Activated T-cell treated with anti-CD3 and anti-CD28 coated beads for 48 hours (primary cell): ENCODE results near the gene FBXL13.
"Not testable (repeated sequence)": the region's sequence is repeated elsewhere in the genome, so short reads cannot be mapped to it uniquely, and the experiment has no call there.

Source experiments
- DNase-seq: peaks from one replicate; pipeline ENCODE4 v3.0.0-alpha.2; 2020; ENCODE audit warnings: low read depth

FBXL13 gene

DNA sequence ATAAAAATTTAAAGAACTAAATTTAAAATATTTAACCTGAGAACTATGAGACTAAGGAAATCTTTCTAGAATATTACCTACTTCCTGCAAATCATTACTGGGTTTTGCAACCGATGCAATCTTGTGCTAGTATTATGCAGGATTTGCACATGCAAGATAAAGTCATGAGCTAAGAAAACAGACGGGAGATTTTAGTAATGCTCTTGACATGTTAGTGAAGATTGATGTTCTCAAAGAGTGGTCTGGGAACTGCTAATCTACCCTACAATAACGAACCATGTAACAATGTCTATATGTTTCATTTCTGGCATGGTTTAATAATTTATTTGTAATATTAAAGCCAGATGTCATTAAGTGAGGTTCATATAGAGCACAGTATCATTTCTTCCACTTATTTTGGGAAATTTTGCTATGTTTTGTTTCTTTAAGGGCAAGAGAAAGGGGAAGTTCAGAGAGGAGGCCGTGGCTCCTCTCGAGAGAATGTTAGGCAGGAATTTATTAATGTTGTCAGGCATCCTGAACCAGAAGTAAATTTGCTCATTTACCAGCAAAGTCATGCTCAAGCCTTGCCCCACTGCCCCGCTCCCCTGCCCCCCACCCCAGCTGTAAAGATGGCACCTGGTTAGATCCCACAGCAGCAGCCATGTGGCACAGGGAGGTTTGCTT is 139.0 kb downstream of the FBXL13 start:
- DNase-seq, result no peak

DNA sequence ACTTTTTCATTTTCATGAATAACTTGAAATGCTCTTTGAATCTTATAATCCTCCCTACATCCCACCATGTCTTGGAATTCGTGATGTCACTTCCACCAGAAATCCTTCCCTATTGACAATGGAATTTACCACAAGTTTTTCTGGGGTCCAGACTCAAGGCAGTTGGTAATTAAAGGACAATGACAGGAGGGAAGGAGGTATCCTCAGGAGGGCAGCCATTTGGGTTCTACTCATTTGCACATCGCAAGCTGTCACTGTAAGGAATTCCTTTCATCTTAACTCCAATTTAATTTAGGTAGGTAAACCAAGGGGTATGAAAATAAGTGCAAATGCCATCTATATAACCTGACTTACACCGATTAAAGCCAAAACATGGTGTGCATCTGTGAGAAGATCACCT is 139.9 kb downstream of the FBXL13 start:
- DNase-seq, result no peak

DNA sequence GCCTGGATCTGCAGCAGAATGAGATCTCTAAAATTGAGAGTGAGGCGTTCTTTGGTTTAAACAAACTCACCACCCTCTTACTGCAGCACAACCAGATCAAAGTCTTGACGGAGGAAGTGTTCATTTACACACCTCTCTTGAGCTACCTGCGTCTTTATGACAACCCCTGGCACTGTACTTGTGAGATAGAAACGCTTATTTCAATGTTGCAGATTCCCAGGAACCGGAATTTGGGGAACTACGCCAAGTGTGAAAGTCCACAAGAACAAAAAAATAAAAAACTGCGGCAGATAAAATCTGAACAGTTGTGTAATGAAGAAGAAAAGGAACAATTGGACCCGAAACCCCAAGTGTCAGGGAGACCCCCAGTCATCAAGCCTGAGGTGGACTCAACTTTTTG is 140.4 kb downstream of the FBXL13 start:
- no peak for DNase-seq

DNA sequence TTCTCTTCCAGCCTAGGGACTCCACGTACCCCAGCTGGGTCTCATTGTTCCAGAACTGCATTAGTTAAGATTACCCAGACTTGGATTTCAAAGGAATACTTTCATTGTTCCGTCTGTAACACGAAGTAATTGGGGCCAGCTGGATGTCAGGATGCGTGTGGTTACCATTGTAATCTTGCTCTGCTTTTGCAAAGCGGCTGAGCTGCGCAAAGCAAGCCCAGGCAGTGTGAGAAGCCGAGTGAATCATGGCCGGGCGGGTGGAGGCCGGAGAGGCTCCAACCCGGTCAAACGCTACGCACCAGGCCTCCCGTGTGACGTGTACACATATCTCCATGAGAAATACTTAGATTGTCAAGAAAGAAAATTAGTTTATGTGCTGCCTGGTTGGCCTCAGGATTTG is 140.8 kb downstream of the FBXL13 start:
- no peak for DNase-seq

DNA sequence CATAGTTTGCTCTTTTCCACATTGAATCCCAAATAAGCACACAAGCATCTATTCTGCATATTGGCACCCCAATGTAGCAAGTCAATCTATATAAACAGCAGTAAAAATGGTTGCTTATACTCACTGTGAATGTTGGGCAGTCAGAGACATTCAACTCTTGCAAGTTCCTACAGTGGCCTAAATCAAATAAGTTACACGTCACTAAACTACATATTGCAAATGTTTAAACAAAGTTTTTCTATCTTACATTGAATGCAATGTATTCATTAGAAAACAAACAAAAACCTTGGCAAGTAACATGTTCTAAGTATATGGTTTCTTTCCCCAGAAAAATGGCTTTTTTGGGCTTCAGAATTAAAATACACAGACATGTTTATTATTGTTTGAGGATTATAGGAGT is 142.8 kb downstream of the FBXL13 start:
- DNase-seq, result no peak

DNA sequence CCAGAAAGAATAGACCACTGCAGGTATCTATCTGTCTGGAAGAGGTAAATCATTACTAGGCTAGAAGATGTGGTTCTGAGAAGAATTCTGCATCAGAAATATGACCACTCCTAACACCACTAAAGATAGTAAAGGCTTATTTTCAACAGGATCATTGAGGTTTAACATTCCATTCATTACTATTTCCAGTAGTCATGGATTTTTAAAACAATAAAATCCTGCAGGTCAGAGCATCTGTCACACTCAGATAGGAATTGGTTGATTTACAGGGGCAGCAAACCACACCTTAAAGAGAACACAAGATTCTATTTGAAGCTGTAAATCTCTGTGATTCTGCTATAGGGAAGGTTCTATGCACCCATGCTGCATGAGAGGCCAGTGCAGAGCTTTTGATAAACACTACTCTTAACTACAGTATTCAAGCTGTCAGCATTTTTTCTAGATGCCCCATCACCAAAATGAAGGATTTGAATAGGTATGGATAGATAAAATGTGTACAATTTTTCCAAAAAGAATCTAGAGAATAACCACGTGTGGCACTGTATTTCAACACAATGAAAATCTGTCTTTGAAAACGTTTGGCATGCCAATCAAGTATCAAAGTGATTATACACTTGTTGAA is 147.2 kb downstream of the FBXL13 start:
- no peak for DNase-seq

DNA sequence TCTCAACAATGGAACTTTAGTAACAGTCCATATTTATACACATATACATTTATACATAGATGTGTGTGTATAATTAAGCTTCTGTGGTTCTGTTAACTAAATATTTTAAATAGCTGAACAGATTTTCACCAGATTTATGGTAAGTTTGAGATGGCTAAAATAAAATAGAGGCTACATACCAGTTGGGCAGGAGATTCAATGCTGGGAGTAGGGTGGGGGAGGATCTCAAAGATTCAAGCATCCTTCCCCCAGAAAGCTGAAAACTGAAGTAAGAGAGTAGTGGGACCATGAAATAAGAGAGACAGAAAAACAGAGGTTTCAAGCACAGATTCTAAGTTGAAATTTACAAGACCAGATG is 147.8 kb downstream of the FBXL13 start:
- no peak for DNase-seq

DNA sequence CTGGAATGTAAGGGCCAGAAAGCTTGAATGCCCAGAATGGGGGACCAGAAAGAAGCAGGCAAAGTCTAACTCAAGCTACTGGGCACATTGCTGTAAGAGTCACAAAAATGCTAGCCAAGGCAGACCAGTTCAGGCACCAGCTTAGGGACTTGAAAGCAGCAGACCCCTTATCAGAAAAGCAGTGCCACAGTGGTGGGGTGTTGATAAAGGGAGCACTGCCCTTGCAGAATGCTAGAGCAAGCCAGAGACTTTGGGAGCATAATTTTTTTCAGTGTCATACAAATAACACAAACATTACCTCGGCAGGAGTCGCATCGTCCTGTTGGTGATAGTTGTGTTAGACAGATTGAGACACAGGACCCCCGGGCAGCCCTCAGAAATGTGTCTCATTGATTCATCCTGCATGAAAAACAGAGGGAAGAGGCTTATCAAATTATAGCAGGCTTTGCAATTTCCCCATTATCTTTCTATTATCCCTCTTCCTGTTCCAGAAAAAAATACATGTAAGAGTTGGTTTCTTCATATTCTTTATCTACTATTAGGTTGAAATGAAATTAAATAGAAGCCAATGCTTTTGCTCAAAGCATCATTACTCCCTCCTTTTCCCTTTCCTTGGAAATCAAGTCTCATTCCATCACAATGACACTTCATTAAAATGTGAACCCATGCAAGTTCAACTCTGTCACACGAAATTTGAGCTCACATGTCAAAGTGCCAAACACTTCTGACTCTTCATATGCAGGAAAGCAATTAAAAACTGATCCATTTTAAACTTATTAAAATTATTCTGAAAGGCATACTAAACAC is 148.4 kb downstream of the FBXL13 start:
- no peak for DNase-seq

DNA sequence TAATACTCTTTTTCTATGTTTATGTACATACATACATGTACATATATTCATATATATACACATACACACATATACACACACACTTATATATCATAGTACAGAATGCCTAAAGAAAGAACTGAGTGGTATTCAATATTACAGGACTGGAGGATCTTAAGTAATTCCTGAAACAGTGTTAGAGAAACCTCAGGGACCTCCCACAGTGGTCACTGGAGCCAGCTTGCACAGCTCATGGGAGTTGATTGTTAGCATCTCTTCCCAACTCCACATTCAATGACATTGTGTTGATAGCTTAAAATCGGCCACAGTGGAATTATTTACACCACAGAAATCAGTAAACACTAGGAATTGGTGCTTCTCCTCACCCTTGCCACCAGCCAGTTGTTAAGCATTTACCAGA is 155.8 kb downstream of the FBXL13 start:
- no peak for DNase-seq

DNA sequence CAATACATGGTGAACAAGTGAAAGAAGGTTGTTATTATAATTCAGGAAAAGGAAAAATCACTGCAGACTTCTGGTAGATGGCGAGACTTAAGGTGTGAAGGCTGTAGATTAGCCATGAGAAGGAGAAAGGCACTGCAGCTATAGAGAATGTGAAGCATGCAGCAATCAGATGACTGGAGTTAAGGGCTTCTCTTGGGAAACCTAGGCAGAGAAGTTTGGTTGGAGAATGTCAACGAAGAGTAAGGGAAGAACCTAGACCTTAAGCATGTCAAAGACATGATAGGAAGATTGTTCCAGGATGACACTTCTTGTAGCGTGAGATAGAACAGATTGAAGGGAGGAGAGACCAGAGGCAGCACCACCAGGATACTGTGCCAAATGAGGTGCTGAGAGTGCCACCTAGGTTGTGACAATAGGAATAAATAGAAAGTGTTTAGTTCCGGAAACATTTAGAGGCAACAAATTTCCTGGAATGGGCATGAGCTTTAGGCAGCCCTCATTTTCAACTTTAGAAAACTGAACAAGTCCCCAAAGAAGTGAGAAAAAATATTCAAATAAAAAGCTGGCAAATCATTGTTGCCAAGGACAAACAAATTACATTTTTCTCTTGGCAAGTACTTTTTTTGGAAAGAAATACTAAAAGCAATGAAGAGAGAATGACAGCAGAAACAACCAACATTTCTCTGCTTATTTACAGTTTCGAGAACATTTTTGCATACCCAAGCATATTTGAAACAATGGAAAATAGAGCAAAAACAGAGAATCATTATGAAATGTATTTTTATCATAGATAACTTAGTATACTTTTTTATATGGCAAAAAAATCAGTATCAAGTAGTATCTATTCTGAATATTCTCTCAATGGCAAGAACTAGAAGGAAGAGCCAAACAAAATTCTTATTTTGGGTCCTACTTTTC is 156.9 kb downstream of the FBXL13 start:
- DNase-seq, result no peak

DNA sequence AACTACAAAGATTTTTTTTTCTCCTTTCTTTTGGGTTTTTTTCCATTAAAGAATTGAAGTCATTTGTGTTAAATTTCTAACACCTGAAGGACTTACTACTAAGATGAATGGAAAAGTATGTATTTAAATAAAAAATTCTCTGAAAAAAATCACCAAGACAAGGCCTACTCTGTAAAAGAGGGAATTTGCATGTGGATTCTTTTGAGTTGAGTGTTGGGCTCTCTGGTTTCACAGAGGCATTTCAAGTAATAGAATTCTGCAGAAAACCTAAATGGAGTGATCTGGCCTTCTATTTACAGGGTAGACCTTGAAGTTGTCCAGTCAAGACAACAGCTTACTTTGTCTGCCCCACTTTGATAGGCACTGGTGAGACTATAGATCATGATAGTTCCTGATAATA is 157.7 kb downstream of the FBXL13 start:
- DNase-seq, result no peak

DNA sequence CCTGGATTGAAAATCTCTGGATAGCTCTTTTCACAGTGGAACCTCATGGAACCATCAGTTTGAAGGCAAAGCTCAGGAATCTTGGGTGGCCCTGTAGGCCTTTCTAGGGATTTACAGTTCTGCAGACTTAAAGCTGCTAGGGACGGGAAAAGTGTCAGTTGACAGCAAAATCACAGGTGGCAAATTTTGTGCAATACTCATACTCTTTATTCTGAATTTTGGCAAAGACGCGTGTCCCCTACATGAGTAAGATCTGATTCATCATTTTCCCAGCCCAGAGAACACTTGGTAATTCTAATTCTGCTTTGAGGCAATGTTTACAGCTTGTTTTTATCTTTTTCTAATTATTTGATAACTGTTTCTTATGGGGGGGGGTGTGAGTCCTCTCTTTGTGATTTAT is 158.2 kb downstream of the FBXL13 start:
- no peak for DNase-seq

DNA sequence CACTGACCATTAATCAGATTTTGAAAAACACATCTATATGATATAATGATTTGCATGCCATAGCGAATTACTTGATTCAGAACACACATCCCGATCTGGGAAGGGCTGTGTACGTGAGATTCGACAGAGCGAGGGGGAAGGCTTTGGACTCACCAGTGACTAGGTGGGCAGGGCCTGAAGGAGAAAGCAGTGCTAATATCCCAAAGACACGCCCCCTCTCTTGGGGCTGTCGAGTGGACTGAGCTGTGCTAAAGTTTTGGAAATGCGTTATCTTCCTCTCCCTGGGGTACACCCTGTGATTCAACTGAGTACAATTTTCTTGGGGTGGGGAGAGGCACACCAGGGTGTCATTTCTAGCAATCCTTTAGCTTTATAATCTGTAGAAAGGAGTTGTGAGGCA is 160.0 kb downstream of the FBXL13 start:
- DNase-seq, result no peak

DNA sequence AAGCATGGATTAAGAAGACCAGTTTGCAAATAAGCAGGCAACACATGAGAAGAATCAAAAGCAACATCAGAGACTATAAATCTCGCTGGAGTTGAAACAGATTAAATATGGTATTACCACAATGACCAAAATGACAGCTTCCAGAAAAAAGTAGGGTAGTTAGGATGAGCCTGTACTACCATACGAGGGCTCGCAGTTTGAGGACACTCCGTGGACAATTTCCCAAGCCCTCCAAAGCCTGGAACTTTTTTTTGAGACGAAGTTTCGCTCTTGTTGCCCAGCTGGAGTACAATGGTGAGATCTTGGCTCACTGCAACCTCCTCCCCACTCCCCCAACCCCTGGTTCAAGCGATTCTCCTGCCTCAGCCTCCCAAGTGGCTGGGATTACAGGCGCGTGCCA is 160.8 kb downstream of the FBXL13 start:
- no peak for DNase-seq

DNA sequence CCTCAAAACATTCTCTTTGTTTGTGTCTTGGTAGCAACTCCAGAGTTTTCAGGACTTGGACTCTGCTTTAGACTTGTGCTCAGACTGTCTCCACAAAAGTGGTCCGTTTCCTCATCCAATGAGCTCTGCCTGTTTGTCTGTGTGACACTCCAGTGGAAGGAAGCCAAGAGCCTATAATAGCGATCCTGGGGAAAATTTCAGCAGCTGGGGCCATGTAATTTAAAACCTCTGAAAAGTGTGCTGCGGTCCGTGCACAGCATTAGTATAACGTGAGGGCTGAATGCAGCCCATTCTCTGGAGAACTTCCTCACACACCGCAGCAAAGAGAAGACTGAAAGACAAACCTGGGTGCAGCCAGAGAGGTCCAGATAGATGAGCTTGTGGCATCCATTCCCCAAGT is 161.9 kb downstream of the FBXL13 start, which contains the start of gene LRRC17:
TSS of gene LRRC17 (plus strand) at position 259 of the 400 bp plus-strand sequence. CDS start 20,914 bp downstream, outside the sequence.
- DNase-seq, result no peak

DNA sequence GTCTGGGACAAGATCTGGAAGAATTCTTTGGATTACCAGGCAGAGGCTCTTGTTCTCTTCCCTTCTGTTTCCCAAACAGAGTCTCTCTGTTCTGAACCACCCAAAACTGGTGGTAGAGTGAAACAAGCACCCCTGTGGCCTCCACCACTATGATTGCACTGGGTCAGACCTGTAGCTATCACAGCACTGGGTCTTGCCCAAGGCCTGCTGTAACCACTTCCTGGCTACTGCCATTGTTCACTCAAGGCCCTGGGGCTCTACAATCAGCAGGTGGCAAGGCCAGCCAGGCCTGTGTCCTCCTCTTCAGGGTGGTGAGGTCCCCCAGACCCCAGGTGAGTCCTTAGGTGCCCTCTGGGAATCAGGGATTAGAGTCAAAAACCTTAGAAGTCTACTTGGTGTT is 165.9 kb downstream of the FBXL13 start:
- no peak for DNase-seq

DNA sequence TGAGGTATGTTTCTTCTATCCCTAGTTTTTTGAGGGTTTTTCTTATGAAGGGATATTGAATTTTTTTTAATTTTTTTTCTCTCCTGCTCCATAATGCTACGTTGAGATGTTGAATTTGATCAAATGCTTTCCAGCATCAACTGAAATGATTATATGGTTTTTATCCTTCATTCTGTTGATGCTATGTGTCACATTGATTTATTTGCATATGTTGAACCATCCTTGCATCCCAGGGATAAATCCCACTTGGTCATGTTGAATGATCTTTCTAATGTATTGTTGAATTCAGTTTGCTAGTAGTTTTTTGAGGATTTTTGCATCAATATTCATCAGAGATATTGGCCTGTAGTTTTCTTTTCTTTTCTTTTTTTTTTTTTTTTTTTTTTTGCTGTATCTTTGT is 171.0 kb downstream of the FBXL13 start:
- not testable (repeated sequence) for DNase-seq

DNA sequence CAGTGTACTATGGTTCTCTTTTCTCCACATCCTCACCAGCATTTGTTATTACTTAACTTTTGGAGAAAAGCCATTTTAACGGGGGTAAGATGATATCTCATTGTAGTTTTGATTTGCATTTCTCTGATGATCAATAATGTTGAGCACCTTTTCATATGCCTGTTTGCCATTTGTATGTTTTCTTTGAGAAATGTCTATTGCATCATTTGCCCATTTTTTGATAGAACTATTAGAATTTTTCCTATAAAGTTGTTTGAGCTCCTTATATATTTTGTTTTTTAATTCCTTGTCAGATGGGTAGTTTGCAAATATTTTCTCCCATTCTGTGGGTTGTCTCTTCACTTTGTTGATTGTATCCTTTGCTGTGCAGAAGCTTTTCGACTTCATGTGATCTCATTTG is 172.5 kb downstream of the FBXL13 start:
- not testable (repeated sequence) for DNase-seq

DNA sequence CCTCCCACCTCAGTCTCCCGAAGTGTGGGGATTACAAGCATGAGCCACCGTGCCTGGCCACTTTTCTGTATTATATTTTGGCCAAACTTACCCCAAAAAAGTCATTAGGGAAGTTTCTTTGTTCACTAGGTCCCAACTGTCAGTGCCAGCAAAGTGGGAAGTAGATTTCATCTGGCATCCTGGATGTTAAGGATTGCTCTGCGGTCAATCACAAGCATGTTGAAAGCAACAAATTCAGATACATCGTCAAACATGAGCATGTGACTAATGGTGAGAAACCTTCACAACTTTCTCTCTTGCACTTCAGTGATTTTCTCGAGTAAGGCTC is 176.1 kb downstream of the FBXL13 start:
- no peak for DNase-seq

DNA sequence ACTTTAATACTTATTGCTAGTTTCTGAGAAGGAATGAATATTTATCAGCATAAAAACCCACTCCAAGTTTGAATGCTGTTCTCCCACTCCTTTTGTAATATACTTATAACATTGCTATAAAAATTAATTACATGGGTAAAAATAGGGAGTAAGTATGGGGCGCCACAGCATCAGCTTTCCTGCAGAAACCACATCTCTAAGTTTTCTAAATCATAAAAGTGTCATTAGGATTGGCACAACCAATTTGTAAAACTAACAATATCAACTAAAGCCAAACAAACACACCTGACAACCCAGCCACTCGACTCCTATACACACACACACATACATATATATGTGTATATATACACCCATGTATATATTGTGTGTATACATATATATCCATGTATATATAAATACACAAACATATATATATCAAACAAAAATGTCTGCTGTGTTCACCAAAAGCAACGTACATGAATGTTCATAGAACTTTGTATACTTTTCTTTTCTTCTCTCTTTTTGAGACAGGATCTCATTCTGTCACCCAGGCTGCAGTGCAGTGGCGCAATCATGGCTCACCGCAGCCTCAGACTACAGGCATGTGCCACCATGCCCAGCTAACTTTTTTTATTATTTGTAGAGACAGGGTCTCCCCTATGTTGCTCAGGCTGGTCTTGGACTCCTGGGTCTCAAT is 176.6 kb downstream of the FBXL13 start:
- no peak for DNase-seq

DNA sequence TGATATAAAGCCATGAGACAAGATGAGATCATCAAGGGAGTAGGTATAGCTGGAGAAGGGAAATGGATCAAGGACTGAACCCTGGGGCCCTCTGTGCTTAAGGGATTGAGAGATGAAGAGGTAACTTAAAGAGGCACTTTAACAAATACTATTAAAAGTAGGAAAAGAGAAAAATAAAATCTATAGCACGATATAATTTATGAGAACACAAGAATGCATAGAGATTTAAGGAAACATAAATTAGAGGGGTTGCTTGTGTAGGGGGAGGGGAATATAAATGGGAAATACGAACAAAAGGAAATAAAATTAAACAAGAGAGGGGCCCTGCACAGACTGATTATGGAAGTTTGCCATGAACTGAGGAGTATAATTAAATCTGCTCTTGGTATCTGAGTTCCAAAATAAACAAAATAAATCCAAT is 177.4 kb downstream of the FBXL13 start:
- DNase-seq, result no peak

DNA sequence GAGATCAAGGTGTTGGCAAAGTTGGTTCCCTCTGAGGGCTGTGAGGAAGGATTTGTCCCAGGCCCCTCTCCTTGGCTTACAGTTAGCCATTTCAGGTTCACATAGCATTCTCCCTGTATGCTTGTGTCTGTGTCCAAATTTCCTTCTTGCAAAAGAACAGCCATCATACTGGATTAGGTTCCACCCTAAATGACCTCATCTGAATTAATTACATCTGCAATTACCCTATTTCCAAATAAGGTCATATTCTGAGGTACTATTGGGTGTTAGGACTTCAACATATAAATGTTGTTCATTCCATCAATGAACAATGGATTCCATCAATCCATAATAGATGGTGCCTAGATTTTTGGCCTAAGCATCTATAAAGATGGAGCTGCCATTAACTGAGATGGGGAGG is 178.0 kb downstream of the FBXL13 start:
- no peak for DNase-seq
